Glomerular visceral epithelial cell (primary cell): ENCODE data around the gene RUNX3.
"Not testable (repeated sequence)": the region's sequence is repeated elsewhere in the genome, so short reads cannot be mapped to it uniquely, and the experiment has no call there.

ENCODE experiments used
- DNase-seq: peaks from one replicate; pipeline ENCODE4 v3.0.0-alpha.2; 2016; ENCODE audit errors: extremely low spot score

Gene RUNX3

DNA sequence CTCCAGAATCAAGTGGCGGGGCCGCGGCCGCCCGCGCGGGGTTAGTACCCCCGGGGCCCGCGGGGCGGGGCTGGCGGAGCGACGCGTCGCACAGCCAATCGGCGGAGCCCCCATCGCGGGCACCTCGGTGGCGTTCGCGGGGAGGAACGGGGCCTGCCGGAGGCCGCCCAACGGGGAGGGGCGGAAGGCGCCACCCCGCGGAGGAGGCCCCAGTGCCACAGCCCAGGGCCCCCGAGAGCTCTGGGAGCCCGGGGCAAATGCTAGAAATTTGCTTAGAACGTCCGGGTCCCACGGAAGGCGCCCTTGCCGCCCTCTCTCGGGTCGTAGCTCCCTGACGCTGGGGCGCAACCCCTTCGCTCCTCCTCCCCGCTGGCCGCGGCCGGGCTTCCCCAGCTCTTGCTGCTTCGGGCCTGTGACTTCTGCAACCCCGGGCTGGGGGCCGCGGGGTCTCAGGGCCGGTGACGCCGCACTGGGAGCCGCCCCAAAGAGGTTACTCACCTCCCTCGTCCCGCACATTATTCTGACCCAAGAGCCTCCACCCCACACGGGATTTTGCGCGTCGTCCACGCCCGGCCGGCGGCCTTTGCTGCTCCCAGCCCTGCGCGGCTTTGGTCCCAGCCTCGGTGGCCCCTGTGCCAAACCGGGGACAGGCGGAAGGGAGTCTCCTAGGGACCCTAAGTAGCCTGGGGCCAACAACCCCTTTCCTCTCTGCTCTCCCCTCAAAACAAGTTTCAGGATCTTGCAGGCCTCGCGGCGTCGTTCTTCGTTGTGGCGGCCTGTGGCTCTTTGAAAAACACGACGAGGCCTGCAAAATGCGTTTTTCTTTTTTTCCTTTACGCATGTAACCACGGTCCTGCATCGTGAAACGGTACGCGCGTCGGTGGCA lies at the start of gene RUNX3:
TSS of gene RUNX3 (minus strand) at position 17 of the 886 bp plus-strand sequence. CDS start 408 bp downstream, outside the sequence.
- no peak for DNase-seq

DNA sequence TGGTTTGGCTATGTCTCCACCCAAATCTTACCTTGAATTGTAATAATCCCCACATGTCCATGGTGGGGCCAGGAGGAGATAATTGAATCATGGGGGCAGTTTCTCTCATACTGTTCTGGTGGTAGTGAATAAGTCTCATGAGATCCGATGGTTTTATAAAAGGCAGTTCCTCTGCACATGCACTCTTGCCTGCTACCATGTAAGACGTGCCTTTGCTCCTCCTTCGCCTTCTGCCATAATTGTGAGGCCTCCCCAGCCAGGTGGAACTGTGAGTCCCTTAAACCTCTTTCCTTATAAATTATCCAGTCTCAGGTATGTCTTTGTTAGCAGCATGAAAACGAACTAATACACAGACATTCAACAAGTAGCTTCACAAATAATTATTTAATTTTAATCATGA lies 49.2 kb upstream of the RUNX3 start:
- DNase-seq = not testable (repeated sequence)

GRCh38 chr1:24978383-24979032 lies 48.4 kb upstream of the RUNX3 start:
- no peak for DNase-seq

DNA sequence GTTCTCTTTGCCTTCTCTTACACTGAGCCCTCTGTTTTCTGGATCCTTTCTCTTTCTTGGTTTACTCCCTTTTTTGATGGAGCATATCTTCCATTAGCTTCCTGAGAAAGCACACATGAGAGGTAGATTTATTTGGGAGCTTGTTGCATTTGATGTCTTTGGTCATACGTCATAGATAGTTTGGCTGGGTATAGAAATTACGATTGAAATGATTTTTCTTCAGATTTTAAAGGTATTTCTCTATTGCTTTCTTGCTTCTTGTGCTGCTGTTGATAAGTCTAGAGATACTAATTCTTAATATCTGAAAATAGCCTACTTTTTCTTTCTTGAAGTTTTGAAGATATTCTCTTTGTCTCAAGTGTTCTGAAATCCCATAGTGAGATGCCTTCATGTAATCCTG lies 45.3 kb upstream of the RUNX3 start:
- no peak for DNase-seq

GRCh38 chr1:24973315-24973714 lies 43.2 kb upstream of the RUNX3 start:
- DNase-seq = no peak

GRCh38 chr1:24972915-24973242 lies 42.8 kb upstream of the RUNX3 start:
- DNase-seq = no peak

GRCh38 chr1:24972221-24972914 lies 42.3 kb upstream of the RUNX3 start:
- peak; percentile 26 for DNase-seq

- no peak for DNase-seq
Measured at GRCh38 chr1:24970926-24971875, 41.1 kb upstream of the RUNX3 start.

DNA sequence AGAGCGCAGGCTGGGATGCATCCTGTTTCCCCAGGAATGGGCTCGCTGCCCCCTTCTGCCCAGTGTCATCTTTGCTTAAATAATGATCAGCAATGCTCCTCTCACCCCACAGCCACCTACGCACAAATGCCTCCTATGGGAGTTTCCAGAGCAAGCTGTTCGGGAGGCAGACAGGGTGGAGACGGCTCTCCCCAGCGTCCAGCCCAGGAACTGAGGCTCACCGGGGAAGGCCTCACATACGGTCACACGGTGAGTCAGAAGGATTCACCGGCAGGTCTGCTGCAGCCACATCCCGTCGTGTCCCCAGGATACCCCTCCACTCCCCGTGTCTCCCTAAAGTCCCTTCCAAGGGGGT lies 40.3 kb upstream of the RUNX3 start:
- peak; percentile 63 for DNase-seq

GRCh38 chr1:24969596-24970398 lies 39.7 kb upstream of the RUNX3 start:
- no peak for DNase-seq

GRCh38 chr1:24968941-24969585 lies 39.0 kb upstream of the RUNX3 start:
- DNase-seq = peak; percentile 37

DNA sequence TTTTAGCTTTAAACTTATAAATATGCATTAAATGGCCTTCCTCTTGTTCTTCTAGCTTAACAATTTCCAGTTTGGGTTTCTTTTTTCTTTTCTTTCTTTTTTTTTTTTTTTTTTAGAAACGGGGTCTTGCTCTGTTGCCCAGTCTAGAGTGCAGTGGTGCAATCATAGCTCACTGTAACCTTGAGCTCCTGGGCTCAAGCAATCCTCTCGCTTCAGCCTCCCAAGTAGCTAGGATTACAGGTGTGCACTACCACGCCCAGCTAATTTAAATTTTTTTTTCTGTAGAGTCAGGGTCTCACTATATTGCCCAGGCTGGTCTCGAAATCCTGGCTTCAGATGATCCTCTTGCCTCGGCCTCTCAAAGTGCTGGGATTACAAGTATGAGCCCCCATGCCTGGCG lies 37.9 kb upstream of the RUNX3 start:
- no peak for DNase-seq

DNA sequence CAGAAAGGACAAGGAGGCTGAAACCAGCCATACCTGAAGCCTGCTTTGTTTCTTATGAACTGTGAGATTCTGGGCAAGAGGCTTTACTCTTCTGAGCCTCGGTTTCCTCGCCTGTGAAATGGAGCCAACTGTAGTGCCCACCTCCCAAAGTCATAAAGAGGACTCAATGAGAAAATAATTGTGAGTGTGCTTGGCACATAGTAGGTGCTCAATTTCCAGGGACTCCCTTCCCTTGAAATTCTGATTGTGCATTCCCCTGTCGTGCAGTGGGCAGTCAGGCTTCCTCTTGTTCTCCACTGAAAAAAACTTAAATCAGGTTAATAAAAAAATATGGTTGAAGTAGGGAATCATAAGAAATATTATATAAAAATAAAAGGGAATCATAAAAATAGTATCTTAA lies 37.5 kb upstream of the RUNX3 start:
- DNase-seq = no peak

- peak; percentile 80 for DNase-seq
Measured at GRCh38 chr1:24966724-24967346, 36.8 kb upstream of the RUNX3 start.

- no peak for DNase-seq
Measured at GRCh38 chr1:24966121-24966723, 36.1 kb upstream of the RUNX3 start.

DNA sequence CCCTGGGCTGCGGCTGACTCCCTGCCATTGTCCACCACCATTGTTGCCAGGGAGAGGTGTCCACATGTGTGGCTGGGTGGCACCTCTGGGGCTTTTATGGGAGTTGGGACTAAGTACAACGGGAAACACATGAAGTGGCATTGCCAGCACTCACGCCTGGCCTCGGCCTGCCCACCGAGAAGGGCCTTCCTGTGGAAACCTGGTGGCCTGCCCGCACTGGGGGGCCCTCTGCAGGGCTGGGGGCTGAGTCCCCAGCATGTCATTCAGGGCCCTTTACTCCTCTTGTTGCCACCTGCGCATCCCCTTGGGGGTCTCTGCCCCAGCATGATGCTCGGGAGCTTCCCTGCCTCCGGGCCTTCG lies 35.5 kb upstream of the RUNX3 start:
- DNase-seq = no peak

DNA sequence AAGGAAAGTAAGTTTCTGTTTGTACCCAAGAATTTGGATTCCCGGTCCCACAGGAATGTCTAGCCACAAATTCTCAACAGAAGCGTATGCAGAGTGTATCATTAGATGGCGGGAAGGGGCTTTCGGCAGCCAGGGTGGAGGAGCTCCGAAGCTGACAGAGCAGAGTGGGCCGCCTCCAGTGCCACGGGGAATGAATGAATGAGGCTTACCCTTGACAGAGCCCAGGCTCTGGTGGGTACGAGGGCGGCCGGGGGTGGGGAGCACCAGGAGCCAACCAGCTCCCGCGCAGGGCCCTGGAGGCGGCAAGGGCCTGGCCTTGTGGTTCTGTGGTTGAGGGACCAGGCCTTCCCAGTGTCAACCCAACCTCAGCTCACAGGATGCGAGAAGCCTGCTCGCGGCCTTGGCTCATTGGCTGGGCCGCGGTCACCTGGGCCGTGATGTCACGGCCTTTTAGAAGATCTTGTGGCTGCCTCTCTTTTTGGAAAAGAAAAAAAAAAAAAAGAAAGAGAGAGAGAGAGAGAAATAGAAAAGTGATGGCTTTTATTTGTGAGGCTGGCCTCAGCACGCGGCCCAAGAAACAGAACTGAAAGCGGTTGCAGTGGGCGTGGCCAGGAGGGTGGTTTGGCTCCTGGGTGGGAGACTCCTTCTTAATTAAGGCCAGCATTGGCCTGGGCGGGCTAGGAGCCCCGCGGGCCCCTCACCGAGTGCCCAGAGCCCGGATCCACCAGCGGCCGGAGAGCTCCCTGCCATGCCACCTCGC lies 34.9 kb upstream of the RUNX3 start:
- DNase-seq = peak; percentile 57

DNA sequence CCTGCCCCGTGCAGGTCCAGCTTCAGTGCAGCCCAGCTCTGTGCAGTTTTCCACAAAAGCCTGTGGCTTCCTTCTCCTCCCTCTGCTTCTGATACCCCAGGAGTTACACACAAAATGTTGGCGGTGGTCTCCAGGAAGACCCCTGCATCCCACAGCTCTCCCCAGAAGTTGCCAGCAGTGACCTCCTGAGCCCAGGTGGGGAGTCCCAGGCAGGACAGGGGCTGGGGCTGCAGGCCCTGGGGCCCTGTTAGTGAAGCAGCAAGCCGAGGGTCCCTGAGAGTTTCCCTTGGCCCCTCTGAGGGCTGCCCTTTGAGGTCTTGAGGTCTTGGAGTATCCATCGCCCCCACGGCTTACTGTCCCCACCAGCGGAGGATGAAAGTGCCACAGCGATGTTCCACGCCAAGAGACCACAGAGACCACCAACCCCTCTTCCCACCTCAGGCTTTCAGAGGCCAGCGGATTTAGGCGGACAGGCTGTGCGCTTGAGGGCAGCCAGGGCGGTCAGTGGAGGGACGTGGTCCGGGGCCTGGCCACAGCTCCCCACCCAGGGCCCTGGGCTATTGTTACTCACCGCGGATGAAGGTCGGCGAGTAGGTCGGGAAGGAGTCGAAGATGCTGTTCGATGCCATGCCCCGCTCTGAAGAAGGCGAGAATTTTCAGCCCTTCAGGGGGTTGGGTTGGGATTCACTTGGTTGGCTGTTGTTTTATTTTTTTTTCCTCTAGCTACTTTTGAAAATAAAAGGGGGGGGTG lies 34.0 kb upstream of the RUNX3 start:
- DNase-seq = no peak
